K562 (cell line): ENCODE results near the gene BRCC3. TPM values are rescaled to one million over a fixed set of nuclear protein-coding genes. Genes with fewer than 3 reads are reported as not detected.

Source experiments
- ATAC-seq: fragments of 200-7000 bp; cut with Tn5 transposase; 3 replicates; pipeline ENCODE4 v1.9.1; 2020; ENCODE audit warnings: moderate library complexity
- BruUV-seq: library from RNA; stranded (reverse); fragments of 400-500 nt; replicated peaks from 2 replicates; lab custom pipeline; 2021; lab: Mats Ljungman, UMichigan
- CTCF ChIA-PET: fragments of 300-600 bp; formaldehyde crosslinking; extraction: SDS; loops from one replicate; lab custom pipeline; 2021; ENCODE audit warnings: low intra/inter-chr PET ratio; lab: Yijun Ruan, JAX
- POLR2A ChIA-PET: fragments of 300-600, 350-650 bp; sonication (Branson Sonifier 250); formaldehyde crosslinking; extraction: SDS; loops from one replicate; lab custom pipeline; 2021; ENCODE audit warnings: antibody characterized with exemption, inconsistent platforms; lab: Yijun Ruan, JAX
- DNase-seq, 4 experiments: peaks; one replicate each; pipeline versions ENCODE4 v3.0.0 to v3.0.0-alpha.2; 2011 to 2018; ENCODE audit warnings: low spot score in 3 of 4, mixed read lengths in 3 of 4; ENCODE audit errors: extremely low read depth in 1 of 4
- FAIRE-seq: peaks from 2 replicates; lab custom pipeline; 2011; peaks lifted over from hg19 to GRCh38; lab: Jason Lieb, UNC
- H2AFZ ChIP-seq: 2 replicates; pipeline ENCODE4 v1.6.0; 2011; ENCODE audit warnings: low read depth, low read length, control low read depth, inconsistent platforms
- H3K27ac ChIP-seq: fragments of 200-600 bp; 3 replicates; pipeline ENCODE4 v1.8.0; 2011; ENCODE audit warnings: low read depth, mild to moderate bottlenecking, control low read depth, inconsistent platforms, low read length, moderate library complexity, mixed read lengths; ENCODE audit errors: extremely low read depth
- H3K27me3 ChIP-seq, 2 experiments: fragments of 300-600 bp in 1 of 2; 2 replicates in 1 of 2; 3 replicates in 1 of 2; pipeline versions ENCODE4 v1.6.0 to v1.8.0; 2011; ENCODE audit warnings: inconsistent platforms in 2 of 2, low read length in 2 of 2, mild to moderate bottlenecking in 1 of 2, mixed read lengths in 1 of 2, moderate library complexity in 1 of 2; ENCODE audit not compliant: control insufficient read depth in 2 of 2, insufficient read depth in 2 of 2
- H3K36me3 ChIP-seq: fragments of 300-600 bp; 3 replicates; pipeline ENCODE4 v1.8.0; 2011; ENCODE audit warnings: mild to moderate bottlenecking, low read length, inconsistent platforms; ENCODE audit not compliant: control insufficient read depth, insufficient read depth
- H3K4me1 ChIP-seq, 2 experiments: fragments of 200-600 bp in 1 of 2; replicated peaks in 1 of 2; 2 replicates in 1 of 2; 3 replicates in 1 of 2; pipeline versions ENCODE4 v1.5.1 to v1.8.0; 2011; ENCODE audit warnings: inconsistent platforms in 2 of 2, low read length in 2 of 2, mild to moderate bottlenecking in 1 of 2, mixed read lengths in 1 of 2, moderate library complexity in 1 of 2; ENCODE audit not compliant: control insufficient read depth in 2 of 2, insufficient read depth in 2 of 2
- H3K4me2 ChIP-seq: 2 replicates; pipeline ENCODE4 v1.6.1; 2011; ENCODE audit warnings: low read length, control low read depth, inconsistent platforms, mixed read lengths; ENCODE audit not compliant: insufficient read depth
- H3K4me3 ChIP-seq: fragments of 200-600 bp; sonication (generic), shearing (Covaris generic); 2 replicates; pipeline ENCODE4 v1.5.1; 2016; ENCODE audit warnings: control low read depth, inconsistent platforms
- H3K79me2 ChIP-seq: fragments of 200-600 bp; 3 replicates; pipeline ENCODE4 v1.8.0; 2011; ENCODE audit warnings: low read length, inconsistent platforms; ENCODE audit not compliant: control insufficient read depth, insufficient read depth
- H3K9ac ChIP-seq, 2 experiments: 2 replicates each; pipeline versions ENCODE4 v1.6.0 to v1.6.1; 2011; ENCODE audit warnings: low read depth in 2 of 2, low read length in 2 of 2, control low read depth in 1 of 2, inconsistent platforms in 1 of 2, mild to moderate bottlenecking in 1 of 2, mixed read lengths in 1 of 2; ENCODE audit not compliant: insufficient read depth in 1 of 2
- H3K9me1 ChIP-seq: one replicate; pipeline ENCODE4 v1.6.0; 2011; ENCODE audit warnings: inconsistent platforms, mild to moderate bottlenecking, low read length, moderate library complexity; ENCODE audit not compliant: control insufficient read depth, insufficient read depth
- H3K9me3 ChIP-seq: replicated peaks from 2 replicates; pipeline ENCODE4 v1.5.1; 2011; ENCODE audit warnings: low read depth, low read length, inconsistent platforms; ENCODE audit not compliant: control insufficient read depth, insufficient read depth
- H4K20me1 ChIP-seq: replicated peaks from 2 replicates; pipeline ENCODE4 v1.6.1; 2011; ENCODE audit warnings: low read length, inconsistent platforms, mixed read lengths; ENCODE audit not compliant: control insufficient read depth, insufficient read depth
- GTF2E2 ChIP-seq: fragments of 200-800 bp; sonication (Bioruptor generic); IDR thresholded peaks from 2 replicates; pipeline ENCODE4 v1.6.1; 2016; ENCODE audit warnings: missing genetic modification characterization, missing compliant biosample characterization
- IRF2 ChIP-seq: sonication (generic); formaldehyde crosslinking; IDR thresholded peaks from 2 replicates; pipeline ENCODE4 v1.8.1; 2022; ENCODE audit warnings: mild to moderate bottlenecking, missing genetic modification reagents
- MTA3 ChIP-seq: fragments of 450-650 bp; formaldehyde crosslinking; IDR thresholded peaks from 2 replicates; pipeline ENCODE4 v1.6.1; 2017; ENCODE audit warnings: mild to moderate bottlenecking, borderline replicate concordance
- RBM14 ChIP-seq: fragments of 200-400 bp; formaldehyde crosslinking; IDR thresholded peaks from 2 replicates; pipeline ENCODE4 v1.6.1; 2018; ENCODE audit warnings: low read depth, mild to moderate bottlenecking, low read length, moderate library complexity, borderline replicate concordance; ENCODE audit not compliant: insufficient read depth
- TAF1 ChIP-seq: IDR thresholded peaks from 2 replicates; pipeline ENCODE4 v1.6.1; 2011; ENCODE audit warnings: mild to moderate bottlenecking, low read length, moderate library complexity; ENCODE audit not compliant: insufficient read depth, control insufficient read depth, severe bottlenecking; ENCODE audit errors: extremely low read depth
- TAF9B ChIP-seq: fragments of 450-650 bp; IDR thresholded peaks from 2 replicates; pipeline ENCODE4 v1.6.1; 2018; ENCODE audit warnings: mild to moderate bottlenecking; ENCODE audit not compliant: partially characterized antibody
- ZNF668 ChIP-seq: fragments of 250-450 bp; sonication (Bioruptor Pico); IDR thresholded peaks from 2 replicates; pipeline ENCODE4 v1.8.0; 2022; ENCODE audit warnings: mild to moderate bottlenecking, inconsistent platforms
- WGBS: fragments of 100-300 bp; shearing (Covaris generic); methylation state at CpG from one replicate; pipeline ENCODE4 v1.1.6; 2016; ENCODE audit warnings: low coverage, mixed read lengths; ENCODE audit not compliant: insufficient coverage; ENCODE audit errors: missing lambda C conversion rate; 5-methylcytosine and 5-hydroxymethylcytosine counted together
- in situ Hi-C: fragments of 300-500 bp; cut with MboI; formaldehyde crosslinking; loops from 4 replicates; pipeline ENCODE4 v1.15.0; 2018; ENCODE audit warnings: inconsistent platforms, mixed read lengths
- intact Hi-C: fragments of 100-400 bp; cut with micrococcal nuclease; formaldehyde crosslinking; loops from 2 replicates; pipeline ENCODE4 v1.14.2; 2022
- polyA plus RNA-seq, 8 experiments: library from polyadenylated mRNA; depleted of rRNA in 4 of 8; stranded (reverse) in 5 of 8; unstranded in 3 of 8; fragments of >200 nt; fragmentation: Nextera tagmentation in 2 of 8; fragmentation: Illumina TruSeq in 1 of 8; extraction: Ambion mirVana in 2 of 8; extraction: Trizol in 1 of 8; gene quantifications; 2 replicates each; pipeline versions ENCODE4 v1.2.1 to v1.2.3, GENCODE V29; 2011 to 2014; ENCODE audit warnings: inconsistent platforms in 1 of 8, missing spikeins in 1 of 8
- total RNA-seq, 7 experiments: library from RNA; depleted of rRNA in 6 of 7; stranded (reverse); fragments of >200 nt in 6 of 7; fragmentation: Illumina TruSeq in 2 of 7; extraction: Trizol in 2 of 7; gene quantifications; 2 replicates each; pipeline versions ENCODE4 v1.2.1 to v1.2.3, GENCODE V29; 2011 to 2021; ENCODE audit warnings: low replicate concordance in 1 of 7
- TF ChIP-seq, protein P1 (sequence below): sonication (generic); formaldehyde crosslinking; IDR thresholded peaks from 2 replicates; pipeline ENCODE4 v1.8.0; 2022; ENCODE audit warnings: mild to moderate bottlenecking, missing genetic modification reagents, borderline replicate concordance

BRCC3 gene
- total and polyA plus RNA-seq, 9 of the 15 experiments (the other 6 are each of a cell fraction or from before 2014, with no cell fraction given): 9.6 to 44.8 (median 26.7) TPM

DNA sequence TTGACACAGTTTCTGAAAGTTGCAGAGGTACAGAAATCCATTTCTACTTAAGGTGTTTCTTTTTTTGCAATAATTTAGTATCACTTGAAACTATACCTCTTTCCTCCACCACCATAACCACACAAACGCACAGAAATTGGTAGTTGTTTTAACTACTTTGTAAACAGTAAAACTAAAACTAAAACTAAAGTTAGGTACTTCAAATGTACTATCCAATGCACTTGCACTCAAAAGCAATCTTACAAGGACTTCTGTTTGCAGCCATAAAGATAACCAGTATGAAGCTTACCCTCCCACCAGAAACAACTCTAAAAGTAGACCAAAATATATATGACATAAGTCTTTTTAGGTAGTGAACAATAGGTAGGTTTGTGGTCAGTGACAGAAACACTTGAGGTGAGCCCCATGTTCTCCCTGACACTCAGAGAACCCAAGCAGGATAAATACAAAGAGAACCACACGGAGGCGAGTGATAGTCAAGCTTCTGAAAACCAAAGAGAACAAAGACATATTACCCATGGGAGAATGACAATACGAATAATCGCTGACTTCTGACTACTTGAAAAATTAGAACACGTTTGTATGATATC, 72.7 kb downstream of the BRCC3 start (continued):
- TF ChIP-seq, protein P1, sequence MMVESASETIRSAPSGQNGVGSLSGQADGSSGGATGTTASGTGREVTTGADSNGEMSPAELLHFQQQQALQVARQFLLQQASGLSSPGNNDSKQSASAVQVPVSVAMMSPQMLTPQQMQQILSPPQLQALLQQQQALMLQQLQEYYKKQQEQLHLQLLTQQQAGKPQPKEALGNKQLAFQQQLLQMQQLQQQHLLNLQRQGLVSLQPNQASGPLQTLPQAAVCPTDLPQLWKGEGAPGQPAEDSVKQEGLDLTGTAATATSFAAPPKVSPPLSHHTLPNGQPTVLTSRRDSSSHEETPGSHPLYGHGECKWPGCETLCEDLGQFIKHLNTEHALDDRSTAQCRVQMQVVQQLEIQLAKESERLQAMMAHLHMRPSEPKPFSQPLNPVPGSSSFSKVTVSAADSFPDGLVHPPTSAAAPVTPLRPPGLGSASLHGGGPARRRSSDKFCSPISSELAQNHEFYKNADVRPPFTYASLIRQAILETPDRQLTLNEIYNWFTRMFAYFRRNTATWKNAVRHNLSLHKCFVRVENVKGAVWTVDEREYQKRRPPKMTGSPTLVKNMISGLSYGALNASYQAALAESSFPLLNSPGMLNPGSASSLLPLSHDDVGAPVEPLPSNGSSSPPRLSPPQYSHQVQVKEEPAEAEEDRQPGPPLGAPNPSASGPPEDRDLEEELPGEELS (CRISPR knock-in tag): no peak
- TF ChIP-seq MTA3 (no peak), GTF2E2 (no peak), IRF2 (CRISPR knock-in tag) (no peak), RBM14 (no peak), TAF1 (no peak), TAF9B (no peak)

DNA sequence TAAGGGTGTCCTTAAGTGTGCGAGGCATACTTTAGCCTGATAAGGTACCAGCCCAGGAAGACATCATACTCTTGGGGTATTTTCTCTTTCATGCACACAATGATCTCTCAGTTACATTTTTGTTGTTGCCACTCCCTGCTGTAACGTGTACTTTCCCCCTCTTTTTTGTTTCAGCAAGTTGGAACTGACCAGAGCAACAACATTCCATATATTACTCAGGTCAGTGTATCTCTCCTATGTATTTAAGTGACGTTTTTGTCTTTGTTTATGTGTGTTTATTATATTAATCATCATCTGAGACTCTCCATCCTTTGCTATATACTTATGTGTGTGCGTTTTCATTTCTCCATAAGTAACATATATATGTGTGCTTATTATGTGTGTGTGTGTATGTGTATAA, 73.6 kb downstream of the BRCC3 start:
- H3K9me3 ChIP-seq: no peaks in the 10 kb centered on the region; the same call in 1 of the 2 replicates
- peaks cover 0 to 17% of the 10 kb centered on the region in 2 experiments; a peak in 4 of 5 replicates for H3K4me1 ChIP-seq
- H3K27me3 ChIP-seq: no peaks in the 10 kb centered on the region
- no peaks in the 10 kb centered on the region for H3K79me2 ChIP-seq
- no peak overlapping the region for H3K9ac ChIP-seq
- no peak overlapping the region for H3K4me2 ChIP-seq
- no peak for ATAC-seq
- DNase-seq: no peak
- no peaks in the 10 kb centered on the region for H4K20me1 ChIP-seq
- ChIA-PET POLR2A (interaction anchor here (0.6 kb wide), 1 partner anchor 18 kb away, joined by 3 read pairs; no protein-coding TSS in a partner anchor), CTCF (no interaction called here)
- H2AFZ ChIP-seq: 0 out of 2 replicates have a peak overlapping the region, but pooled peaks have one; percentile 20
- H3K9me1 ChIP-seq: no peaks in the 10 kb centered on the region
- H3K4me3 ChIP-seq: no peak overlapping the region
- H3K27ac ChIP-seq: no peak overlapping the region
- BruUV-seq: no TSS peak
- no peak for FAIRE-seq
- 25% methylated on average over 4 of the region's 4 CpGs for WGBS
- H3K36me3 ChIP-seq: no peaks in the 10 kb centered on the region
- in situ Hi-C loops (loop anchor here (5.0 kb wide), 1 partner anchor 138 kb away; no protein-coding TSS in a partner anchor), intact Hi-C loops (no loop called here)
- TF ChIP-seq ZNF668 (CRISPR knock-in tag): no peak
